GM19324 (cell line): ENCODE measurements around the gene CCL19.
A peak's percentile ranks its signal among the peaks of the same experiment; 100 is the strongest.

ENCODE experiments used
- ATAC-seq: cut with Tn5 transposase; IDR thresholded peaks from one replicate; pipeline ENCODE4 v1.9.1; 2021; ENCODE audit warnings: mild to moderate bottlenecking, moderate library complexity; ENCODE audit not compliant: unreplicated experiment, low FRiP score

Gene CCL19

GRCh38 chr9:34664281-34665066 is 26.6 kb downstream of the CCL19 start:
- no peak for ATAC-seq

- ATAC-seq: no peak
Measured at GRCh38 chr9:34663303-34663605, 27.8 kb downstream of the CCL19 start.

GRCh38 chr9:34662526-34663302 is 28.4 kb downstream of the CCL19 start, which contains the start of gene CCL27:
TSS of gene CCL27 (minus strand) at chr9:34662657. CDS start at chr9:34662633, 24 bp downstream.
- ATAC-seq: no peak

- ATAC-seq: no peak
Measured at GRCh38 chr9:34659592-34660253, 31.4 kb downstream of the CCL19 start.

GRCh38 chr9:34658461-34658860 is 32.6 kb downstream of the CCL19 start:
- ATAC-seq: no peak

GRCh38 chr9:34656992-34657391 is 34.1 kb downstream of the CCL19 start:
- ATAC-seq: no peak

- ATAC-seq: no peak
Measured at GRCh38 chr9:34655394-34655793, 35.7 kb downstream of the CCL19 start.

GRCh38 chr9:34654323-34655051 is 36.6 kb downstream of the CCL19 start:
- ATAC-seq: no peak

GRCh38 chr9:34653151-34654072 is 37.7 kb downstream of the CCL19 start:
- ATAC-seq: no peak

GRCh38 chr9:34652602-34653000 is 38.5 kb downstream of the CCL19 start:
- no peak for ATAC-seq

GRCh38 chr9:34651876-34652601 is 39.0 kb downstream of the CCL19 start, which contains the start of gene IL11RA:
TSS of gene IL11RA (plus strand) at chr9:34652185. CDS start at chr9:34655218, 3,033 bp downstream.
- no peak for ATAC-seq

GRCh38 chr9:34651321-34651720 is 39.8 kb downstream of the CCL19 start:
- ATAC-seq: no peak

- ATAC-seq: no peak
Measured at GRCh38 chr9:34650816-34651215, 40.3 kb downstream of the CCL19 start.

- ATAC-seq: no peak
Measured at GRCh38 chr9:34648673-34649072, 42.4 kb downstream of the CCL19 start.

GRCh38 chr9:34647651-34648050 is 43.4 kb downstream of the CCL19 start:
- no peak for ATAC-seq

- no peak for ATAC-seq
Measured at GRCh38 chr9:34647084-34647403, 44.0 kb downstream of the CCL19 start.

GRCh38 chr9:34646211-34647083 is 44.6 kb downstream of the CCL19 start, which contains the start of gene GALT:
TSS of gene GALT (plus strand) at chr9:34646675. CDS start at chr9:34646705, 30 bp downstream.
- peak; percentile 86 for ATAC-seq

- ATAC-seq: no peak
Measured at GRCh38 chr9:34644766-34645314, 46.2 kb downstream of the CCL19 start.
